ENCODE measurements around the gene CD8B.

CD8B gene

DNA sequence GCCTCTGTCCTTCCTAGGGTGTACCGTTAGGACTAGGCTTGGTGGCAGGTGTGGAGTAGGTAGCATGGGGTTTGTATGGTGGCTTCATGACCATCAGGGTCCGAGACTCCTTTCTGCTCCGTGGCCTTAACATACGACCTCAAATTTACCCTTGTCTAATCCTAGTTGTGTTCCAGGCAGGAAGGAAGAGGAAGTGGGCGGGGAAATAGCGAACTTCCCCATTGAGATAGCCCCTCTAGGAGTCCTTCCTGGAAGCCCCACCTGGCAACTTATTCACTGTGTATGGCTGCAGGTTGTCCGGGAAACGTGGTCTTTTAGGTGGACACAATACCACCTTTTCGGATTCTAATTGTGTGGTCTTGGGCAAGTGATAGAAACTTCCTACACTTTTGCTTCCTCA lies 80.3 kb downstream of the CD8B start:
- H3K4me3 ChIP-seq (replicated peaks; ENCODE audit: low read depth, low read length): no peak overlapping the region
- TF ChIP-seq, protein P1, sequence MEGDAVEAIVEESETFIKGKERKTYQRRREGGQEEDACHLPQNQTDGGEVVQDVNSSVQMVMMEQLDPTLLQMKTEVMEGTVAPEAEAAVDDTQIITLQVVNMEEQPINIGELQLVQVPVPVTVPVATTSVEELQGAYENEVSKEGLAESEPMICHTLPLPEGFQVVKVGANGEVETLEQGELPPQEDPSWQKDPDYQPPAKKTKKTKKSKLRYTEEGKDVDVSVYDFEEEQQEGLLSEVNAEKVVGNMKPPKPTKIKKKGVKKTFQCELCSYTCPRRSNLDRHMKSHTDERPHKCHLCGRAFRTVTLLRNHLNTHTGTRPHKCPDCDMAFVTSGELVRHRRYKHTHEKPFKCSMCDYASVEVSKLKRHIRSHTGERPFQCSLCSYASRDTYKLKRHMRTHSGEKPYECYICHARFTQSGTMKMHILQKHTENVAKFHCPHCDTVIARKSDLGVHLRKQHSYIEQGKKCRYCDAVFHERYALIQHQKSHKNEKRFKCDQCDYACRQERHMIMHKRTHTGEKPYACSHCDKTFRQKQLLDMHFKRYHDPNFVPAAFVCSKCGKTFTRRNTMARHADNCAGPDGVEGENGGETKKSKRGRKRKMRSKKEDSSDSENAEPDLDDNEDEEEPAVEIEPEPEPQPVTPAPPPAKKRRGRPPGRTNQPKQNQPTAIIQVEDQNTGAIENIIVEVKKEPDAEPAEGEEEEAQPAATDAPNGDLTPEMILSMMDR (IDR thresholded peaks at IDR 0.05; ENCODE audit: insufficient read depth, low read length, poor library complexity, severe bottlenecking): no peak
- no peak for DNase-seq (ENCODE audit: extremely low read depth, insufficient read length)
- no peaks in the 10 kb centered on the region for H3K27me3 ChIP-seq (replicated peaks; ENCODE audit: control insufficient read depth, insufficient read depth, low read length)
- no peaks in the 10 kb centered on the region for H3K36me3 ChIP-seq (ENCODE audit: control insufficient read depth, insufficient read depth, low read length)

GRCh38 chr2:86779971-86780370 lies 81.7 kb downstream of the CD8B start:
- peaks cover 1% of the 10 kb centered on the region; the same call in 1 of the 2 replicates for H3K36me3 ChIP-seq (ENCODE audit: control insufficient read depth, insufficient read depth, low read length)
- no peaks in the 10 kb centered on the region for H3K27me3 ChIP-seq (replicated peaks; ENCODE audit: control insufficient read depth, insufficient read depth, low read length)
- no peak overlapping the region for H3K4me3 ChIP-seq (replicated peaks; ENCODE audit: low read depth, low read length)
- TF ChIP-seq, protein P1 (IDR thresholded peaks at IDR 0.05; ENCODE audit: insufficient read depth, low read length, poor library complexity, severe bottlenecking): no peak
- DNase-seq (ENCODE audit: extremely low read depth, insufficient read length): no peak

DNA sequence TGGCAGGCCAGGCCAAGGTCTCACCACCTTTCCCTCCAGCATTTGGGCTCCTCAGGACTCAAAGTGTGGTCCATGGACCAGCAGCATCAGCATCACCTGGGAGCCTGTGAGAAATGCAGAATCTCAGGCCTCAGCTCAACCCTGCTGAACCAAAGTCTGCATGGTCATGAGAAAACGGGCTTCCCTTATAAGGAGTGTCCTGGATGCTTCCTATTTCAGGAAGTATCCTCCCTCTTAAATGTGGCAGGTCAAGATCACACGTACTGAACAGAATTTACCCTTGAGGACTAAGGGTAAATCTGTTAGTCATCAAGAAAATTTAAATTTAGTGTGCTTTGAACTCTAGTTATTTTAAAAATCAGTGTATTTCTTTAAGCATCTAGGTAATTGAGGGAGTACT lies 82.7 kb downstream of the CD8B start:
- no peak for DNase-seq (ENCODE audit: extremely low read depth, insufficient read length)
- H3K27me3 ChIP-seq (replicated peaks; ENCODE audit: control insufficient read depth, insufficient read depth, low read length): no peaks in the 10 kb centered on the region
- H3K4me3 ChIP-seq (replicated peaks; ENCODE audit: low read depth, low read length): no peak overlapping the region
- TF ChIP-seq, protein P1 (IDR thresholded peaks at IDR 0.05; ENCODE audit: insufficient read depth, low read length, poor library complexity, severe bottlenecking): no peak
- peaks cover 3% of the 10 kb centered on the region; the same call in 1 of the 2 replicates for H3K36me3 ChIP-seq (ENCODE audit: control insufficient read depth, insufficient read depth, low read length)

- TF ChIP-seq, protein P1 (IDR thresholded peaks at IDR 0.05; ENCODE audit: insufficient read depth, low read length, poor library complexity, severe bottlenecking): no peak
- H3K36me3 ChIP-seq (ENCODE audit: control insufficient read depth, insufficient read depth, low read length): peaks cover 5% of the 10 kb centered on the region
- no peak for DNase-seq (ENCODE audit: extremely low read depth, insufficient read length)
- no peak overlapping the region for H3K4me3 ChIP-seq (replicated peaks; ENCODE audit: low read depth, low read length)
- no peaks in the 10 kb centered on the region for H3K27me3 ChIP-seq (replicated peaks; ENCODE audit: control insufficient read depth, insufficient read depth, low read length)
Measured at GRCh38 chr2:86776532-86776931, 85.2 kb downstream of the CD8B start.

- no peak overlapping the region for H3K4me3 ChIP-seq (replicated peaks; ENCODE audit: low read depth, low read length)
Measured at GRCh38 chr2:86775338-86775737, 86.3 kb downstream of the CD8B start.

More at GRCh38 chr2:86775338-86775737, 86.3 kb downstream of the CD8B start:
- DNase-seq (ENCODE audit: extremely low read depth, insufficient read length): no peak
- TF ChIP-seq, protein P1 (IDR thresholded peaks at IDR 0.05; ENCODE audit: insufficient read depth, low read length, poor library complexity, severe bottlenecking): no peak
- Histone ChIP-seq H3K36me3 (ENCODE audit: control insufficient read depth, insufficient read depth, low read length) (peaks cover 5% of the 10 kb centered on the region), H3K27me3 (replicated peaks; ENCODE audit: control insufficient read depth, insufficient read depth, low read length) (no peaks in the 10 kb centered on the region)

Data from GM06990 (cell line).